CD4-positive, alpha-beta T cell (primary cell): ENCODE measurements around the gene MYB. TPM values are rescaled to one million over a fixed set of nuclear protein-coding genes. Genes with fewer than 3 reads are reported as not detected.

ENCODE experiments used
- ATAC-seq: fragments of 200-7000 bp; cut with Tn5 transposase; one replicate; pipeline ENCODE4 v1.10.0; 2022; ENCODE audit warnings: mild to moderate bottlenecking; ENCODE audit not compliant: poor library complexity
- CTCF ChIA-PET: fragments of 350-600 bp; sonication (Branson Sonifier 250); formaldehyde crosslinking; loops from one replicate; lab custom pipeline; 2021; ENCODE audit warnings: antibody characterized with exemption, inconsistent platforms; lab: Charles Lee
- POLR2A ChIA-PET: fragments of 350-600 bp; sonication (Branson Sonifier 250); formaldehyde crosslinking; loops from one replicate; lab custom pipeline; 2021; ENCODE audit warnings: antibody characterized with exemption, inconsistent platforms; lab: Charles Lee
- DNase-seq, 14 experiments: peaks; one replicate each; pipeline ENCODE4 v3.0.0-alpha.2; 2013 to 2020; ENCODE audit warnings: mixed read lengths in 2 of 14
- H3K27ac ChIP-seq, 2 donors: one replicate each; pipeline versions ENCODE4 v1.5.1 to v1.7.0; 2013; ENCODE audit warnings: low read length in 2 of 2, low read depth in 1 of 2, mild to moderate bottlenecking in 1 of 2
- H3K27me3 ChIP-seq, 2 experiments: 1 replicate in 1 of 2; 2 replicates in 1 of 2; pipeline versions ENCODE4 v1.6.1 to v1.7.0; 2013; ENCODE audit warnings: low read length in 2 of 2, control low read depth in 1 of 2, mild to moderate bottlenecking in 1 of 2, moderate library complexity in 1 of 2; ENCODE audit not compliant: insufficient read depth in 2 of 2, control insufficient read depth in 1 of 2
- H3K36me3 ChIP-seq: one replicate; pipeline ENCODE4 v1.6.1; 2013; ENCODE audit warnings: low read length, control low read depth; ENCODE audit not compliant: insufficient read depth
- H3K4me1 ChIP-seq: one replicate; pipeline ENCODE4 v1.6.1; 2013; ENCODE audit warnings: low read length, control low read depth; ENCODE audit not compliant: insufficient read depth
- H3K4me3 ChIP-seq: one replicate; pipeline ENCODE4 v1.5.1; 2013; ENCODE audit warnings: mild to moderate bottlenecking, low read length, moderate library complexity
- H3K9me3 ChIP-seq, 2 experiments: 1 replicate in 1 of 2; 2 replicates in 1 of 2; pipeline versions ENCODE4 v1.6.1 to v1.7.0; 2013; ENCODE audit warnings: low read length in 2 of 2, mild to moderate bottlenecking in 2 of 2, control low read depth in 1 of 2, moderate library complexity in 1 of 2; ENCODE audit not compliant: control insufficient read depth in 1 of 2, insufficient read depth in 1 of 2
- H3K27ac Mint-ChIP-seq: one replicate; pipeline ENCODE4 v1.8.0; 2020; ENCODE audit warnings: mixed read lengths
- H3K27me3 Mint-ChIP-seq: one replicate; pipeline ENCODE4 v1.8.0; 2021; ENCODE audit warnings: mixed read lengths
- H3K36me3 Mint-ChIP-seq: one replicate; pipeline ENCODE4 v1.8.0; 2021; ENCODE audit warnings: low read depth, mixed read lengths
- H3K4me1 Mint-ChIP-seq: one replicate; pipeline ENCODE4 v1.8.0; 2021; ENCODE audit warnings: low read depth, mixed read lengths
- H3K4me3 Mint-ChIP-seq: one replicate; pipeline ENCODE4 v1.8.0; 2020; ENCODE audit warnings: mild to moderate bottlenecking, mixed read lengths
- H3K9me3 Mint-ChIP-seq: one replicate; pipeline ENCODE4 v1.8.0; 2020; ENCODE audit warnings: mixed read lengths
- intact Hi-C, 2 experiments: fragments of 100-400 bp; cut with DNase I in 1 of 2; cut with micrococcal nuclease in 1 of 2; formaldehyde crosslinking; loops; one replicate each; pipeline versions ENCODE4 v1.15.1 to v1.9.0; 2023 to 2025; cut with DNase I, micrococcal nuclease
- total RNA-seq, 174 experiments: library from RNA in 2 of 174; stranded (reverse) in 2 of 174; gene quantifications; one replicate each; pipeline ENCODE4 v1.2.3 and lab custom pipeline; 2021 to 2026
- TF ChIP-seq, protein P1 (sequence below): fragments of 200-600 bp; IDR thresholded peaks from one replicate; pipeline ENCODE4 v1.8.0; 2022; ENCODE audit warnings: antibody characterized with exemption, mild to moderate bottlenecking

The MYB gene
- total RNA-seq, 2 experiments from 2014 or later = 2.0 to 2.6 TPM

- Mint-ChIP-seq H3K27ac (no peak overlapping the region), H3K9me3 (no peaks in the 10 kb centered on the region)
- POLR2A ChIA-PET = interaction anchor here (1.3 kb wide), 1 partner anchor 104 kb away, joined by 3 read pairs; no protein-coding TSS in a partner anchor
These were observed 10.6 kb downstream of the MYB start for GRCh38 chr6:135191508-135192255.

GRCh38 chr6:135192256-135193174, 11.4 kb downstream of the MYB start:
- Histone ChIP-seq H3K4me3 (no peak overlapping the region), H3K27ac (no peak overlapping the region), H3K4me1 (peaks cover 10% of the 10 kb centered on the region), H3K9me3 (no peaks in the 10 kb centered on the region), H3K27me3 (no peaks in the 10 kb centered on the region), H3K36me3 (no peaks in the 10 kb centered on the region)
- POLR2A ChIA-PET = no interaction called here
- Mint-ChIP-seq H3K9me3 (no peaks in the 10 kb centered on the region), H3K27me3 (no peaks in the 10 kb centered on the region), H3K4me1 (peaks cover 34% of the 10 kb centered on the region), H3K27ac (no peak overlapping the region), H3K4me3 (no peak overlapping the region), H3K36me3 (peaks cover 66% of the 10 kb centered on the region)
- TF ChIP-seq, protein P1, sequence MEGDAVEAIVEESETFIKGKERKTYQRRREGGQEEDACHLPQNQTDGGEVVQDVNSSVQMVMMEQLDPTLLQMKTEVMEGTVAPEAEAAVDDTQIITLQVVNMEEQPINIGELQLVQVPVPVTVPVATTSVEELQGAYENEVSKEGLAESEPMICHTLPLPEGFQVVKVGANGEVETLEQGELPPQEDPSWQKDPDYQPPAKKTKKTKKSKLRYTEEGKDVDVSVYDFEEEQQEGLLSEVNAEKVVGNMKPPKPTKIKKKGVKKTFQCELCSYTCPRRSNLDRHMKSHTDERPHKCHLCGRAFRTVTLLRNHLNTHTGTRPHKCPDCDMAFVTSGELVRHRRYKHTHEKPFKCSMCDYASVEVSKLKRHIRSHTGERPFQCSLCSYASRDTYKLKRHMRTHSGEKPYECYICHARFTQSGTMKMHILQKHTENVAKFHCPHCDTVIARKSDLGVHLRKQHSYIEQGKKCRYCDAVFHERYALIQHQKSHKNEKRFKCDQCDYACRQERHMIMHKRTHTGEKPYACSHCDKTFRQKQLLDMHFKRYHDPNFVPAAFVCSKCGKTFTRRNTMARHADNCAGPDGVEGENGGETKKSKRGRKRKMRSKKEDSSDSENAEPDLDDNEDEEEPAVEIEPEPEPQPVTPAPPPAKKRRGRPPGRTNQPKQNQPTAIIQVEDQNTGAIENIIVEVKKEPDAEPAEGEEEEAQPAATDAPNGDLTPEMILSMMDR = no peak
- DNase-seq (no peak), ATAC-seq (no peak)
- CTCF ChIA-PET = interaction anchor here (0.7 to 1.4 kb wide), 2 partner anchors 9 to 33 kb away, joined by 3 read pairs; no protein-coding TSS in a partner anchor
- intact Hi-C loops = no loop called here

More at GRCh38 chr6:135191508-135192255, 10.6 kb downstream of the MYB start:
- no peak overlapping the region for H3K4me3 Mint-ChIP-seq
- intact Hi-C loops = no loop called here
- Histone ChIP-seq H3K4me1 (peaks cover 5% of the 10 kb centered on the region), H3K9me3 (no peaks in the 10 kb centered on the region), H3K36me3 (no peaks in the 10 kb centered on the region), H3K27me3 (no peaks in the 10 kb centered on the region), H3K27ac (no peak overlapping the region), H3K4me3 (no peak overlapping the region)
- DNase-seq (no peak), ATAC-seq (no peak)
- H3K27me3 Mint-ChIP-seq = no peaks in the 10 kb centered on the region
- peaks cover 59% of the 10 kb centered on the region for H3K36me3 Mint-ChIP-seq
- CTCF ChIA-PET = no interaction called here
- H3K4me1 Mint-ChIP-seq = peaks cover 26% of the 10 kb centered on the region
- TF ChIP-seq, protein P1 = no peak

DNA sequence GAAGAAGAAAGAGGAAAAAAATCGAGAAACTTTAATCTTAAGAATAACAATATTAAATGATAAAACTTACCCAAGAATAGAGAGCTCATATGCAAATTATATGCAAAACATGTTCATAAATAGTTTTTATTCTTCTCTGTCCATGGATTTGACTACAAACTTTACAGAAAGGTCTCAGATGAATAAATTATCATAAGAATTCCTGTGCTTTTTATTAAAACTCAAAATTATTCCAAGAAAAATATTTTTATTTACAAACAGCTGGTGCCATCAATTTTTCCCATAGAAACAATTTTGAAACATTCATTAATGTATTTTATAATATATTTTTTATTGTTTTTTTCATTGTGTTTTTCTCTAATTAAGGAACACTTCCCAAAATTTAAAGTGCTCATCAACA, 12.1 kb downstream of the MYB start:
- no peak overlapping the region for H3K27ac ChIP-seq
- TF ChIP-seq, protein P1 = no peak
- peaks cover 10% of the 10 kb centered on the region for H3K4me1 ChIP-seq
- ATAC-seq (no peak), DNase-seq (no peak)
- Mint-ChIP-seq H3K36me3 (peaks cover 67% of the 10 kb centered on the region), H3K9me3 (no peaks in the 10 kb centered on the region), H3K27ac (no peak overlapping the region), H3K4me3 (no peak overlapping the region), H3K4me1 (peaks cover 36% of the 10 kb centered on the region), H3K27me3 (no peaks in the 10 kb centered on the region)
- H3K9me3 ChIP-seq = no peaks in the 10 kb centered on the region
- ChIA-PET CTCF (interaction anchor here (0.7 to 1.4 kb wide), 2 partner anchors 9 to 32 kb away, joined by 3 read pairs; no protein-coding TSS in a partner anchor), POLR2A (no interaction called here)
- no peaks in the 10 kb centered on the region for H3K27me3 ChIP-seq
- H3K36me3 ChIP-seq = no peaks in the 10 kb centered on the region
- no peak overlapping the region for H3K4me3 ChIP-seq
- intact Hi-C loops = no loop called here
